Activated T-helper 2 cell treated with anti-CD3 and anti-CD28 coated beads, Interferon-gamma antibody, Interleukin-2, Interleukin-4, amounts not matched to agents 10 μg/mL and 5 μg/mL and 100 μg/mL, durations not matched to agents 14 hours and 24 hours and 36 hours (primary cell): ENCODE measurements around the gene RIN3. TPM values are rescaled to one million over a fixed set of nuclear protein-coding genes. Genes with fewer than 3 reads are reported as not detected.
A peak's percentile ranks its signal among the peaks of the same experiment; 100 is the strongest.

ENCODE experiments used
- DNase-seq: peaks from one replicate; pipeline ENCODE4 v3.0.0; 2021; ENCODE audit warnings: low spot score
- H3K27ac Mint-ChIP-seq: one replicate; pipeline ENCODE4 v1.8.0; 2021; ENCODE audit warnings: mixed read lengths
- H3K27me3 Mint-ChIP-seq: one replicate; pipeline ENCODE4 v1.8.0; 2021; ENCODE audit warnings: low read depth, mixed read lengths
- H3K36me3 Mint-ChIP-seq: one replicate; pipeline ENCODE4 v1.8.0; 2021; ENCODE audit warnings: low read depth, mixed read lengths
- H3K4me1 Mint-ChIP-seq: one replicate; pipeline ENCODE4 v1.8.0; 2021; ENCODE audit warnings: low read depth, mixed read lengths
- H3K4me3 Mint-ChIP-seq: one replicate; pipeline ENCODE4 v1.8.0; 2021; ENCODE audit warnings: low read depth, mild to moderate bottlenecking, moderate library complexity, mixed read lengths
- H3K9me3 Mint-ChIP-seq: one replicate; pipeline ENCODE4 v1.8.0; 2021; ENCODE audit warnings: mixed read lengths
- intact Hi-C: fragments of 100-400 bp; cut with micrococcal nuclease; formaldehyde crosslinking; loops from one replicate; pipeline ENCODE4 v1.15.1; 2023
- total RNA-seq: library from RNA; stranded (reverse); gene quantifications from 2 replicates; pipeline ENCODE4 v1.2.3, GENCODE V29; 2022

Gene RIN3
- total RNA-seq, 1 donor from 2014 or later = 21.1 TPM

DNA sequence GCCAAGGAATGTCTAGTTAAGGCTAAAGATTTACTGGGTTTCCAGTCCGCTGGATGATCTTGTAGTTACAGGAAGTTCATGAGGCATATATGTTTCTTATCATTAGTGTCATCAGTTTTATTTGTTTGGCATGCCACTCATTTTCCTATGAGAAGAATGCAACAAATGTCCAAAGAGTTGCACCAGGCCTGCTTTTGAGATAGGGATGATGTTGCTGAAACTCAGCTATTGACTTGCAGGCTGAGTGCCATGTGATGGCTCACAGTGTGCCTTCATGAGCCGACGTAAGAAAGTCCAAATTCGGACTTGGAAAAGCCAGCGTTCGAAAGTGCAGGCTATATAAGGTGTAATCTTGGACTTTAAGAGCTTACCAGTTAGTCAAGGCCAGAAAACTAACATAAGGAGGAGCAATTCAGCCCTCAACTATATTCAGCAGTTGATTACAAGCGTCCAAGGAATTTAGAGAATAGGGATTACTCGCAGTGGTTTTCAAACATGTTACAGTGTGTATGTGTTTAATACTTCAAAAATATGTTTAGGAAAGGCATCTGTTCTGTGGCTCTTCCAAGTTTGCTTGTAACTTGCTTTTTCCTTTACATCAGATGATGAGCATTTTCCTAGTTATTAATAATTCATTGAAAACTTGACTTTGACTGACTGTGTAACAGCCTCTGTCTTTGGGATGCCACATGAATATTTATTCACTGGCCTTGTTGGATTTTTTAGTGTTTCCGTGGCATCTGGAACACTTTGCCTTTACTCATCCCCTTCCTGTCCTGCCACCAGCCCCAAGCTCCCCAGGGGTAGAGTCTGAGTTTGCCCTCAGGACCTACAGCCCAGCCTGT, 133.6 kb downstream of the RIN3 start:
- Mint-ChIP-seq H3K27me3 (no peaks in the 10 kb centered on the region), H3K4me3 (no peak overlapping the region), H3K27ac (peak overlapping the region; percentile 43), H3K4me1 (peaks cover 56% of the 10 kb centered on the region), H3K36me3 (peaks cover 20% of the 10 kb centered on the region), H3K9me3 (peaks cover 6% of the 10 kb centered on the region)
- DNase-seq = no peak
- intact Hi-C loops = no loop called here

DNA sequence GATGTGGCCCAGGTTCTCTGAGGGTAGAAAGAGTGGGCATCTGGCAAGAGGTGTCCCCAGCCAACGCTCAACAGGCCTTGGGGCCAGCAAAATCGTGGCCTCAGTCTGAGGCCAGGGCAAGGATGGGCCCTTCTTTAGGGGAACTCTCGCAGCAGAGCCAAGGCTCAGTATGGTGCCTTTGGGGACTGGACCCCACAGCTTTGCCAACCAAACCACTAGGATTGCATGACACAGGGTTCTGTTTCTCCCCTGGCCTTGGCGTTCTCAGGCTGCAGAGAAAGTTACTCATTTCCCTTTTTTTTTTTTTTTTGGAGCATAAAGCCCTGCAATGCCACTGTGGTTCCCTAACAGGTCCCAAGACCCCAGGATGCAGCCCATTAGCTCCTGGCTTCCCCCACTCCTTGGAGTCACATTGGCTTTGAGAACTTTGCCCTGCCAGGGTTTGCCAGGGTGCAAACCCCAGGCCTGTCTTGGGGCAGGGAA, 134.3 kb downstream of the RIN3 start:
- peaks cover 6% of the 10 kb centered on the region for H3K9me3 Mint-ChIP-seq
- H3K36me3 Mint-ChIP-seq = peaks cover 24% of the 10 kb centered on the region
- no peak overlapping the region for H3K4me3 Mint-ChIP-seq
- intact Hi-C loops = no loop called here
- H3K27ac Mint-ChIP-seq = no peak overlapping the region
- H3K27me3 Mint-ChIP-seq = no peaks in the 10 kb centered on the region
- DNase-seq = no peak
- peaks cover 59% of the 10 kb centered on the region for H3K4me1 Mint-ChIP-seq

DNA sequence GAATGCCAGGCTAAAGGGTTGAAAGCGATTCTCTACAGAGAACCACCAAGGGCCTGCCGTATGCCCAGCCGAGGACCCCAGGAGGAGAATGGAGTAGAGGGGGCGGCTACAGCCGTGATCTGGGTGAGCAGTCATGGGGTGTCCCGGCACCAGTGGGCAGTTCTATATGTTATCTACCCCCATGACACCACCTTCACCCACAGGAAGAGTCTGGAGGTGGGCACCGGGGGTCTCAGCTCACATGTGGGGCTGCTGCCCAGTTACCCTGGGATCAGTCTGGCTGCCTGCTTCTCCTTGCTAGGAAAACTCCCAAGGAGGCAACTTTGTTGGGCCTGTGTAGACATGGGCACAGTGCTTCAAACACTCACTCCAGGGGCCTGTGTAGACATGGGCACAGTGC, 135.5 kb downstream of the RIN3 start:
- intact Hi-C loops = no loop called here
- peaks cover 29% of the 10 kb centered on the region for H3K36me3 Mint-ChIP-seq
- H3K27ac Mint-ChIP-seq = no peak overlapping the region
- H3K4me1 Mint-ChIP-seq = peaks cover 66% of the 10 kb centered on the region
- DNase-seq = no peak
- no peaks in the 10 kb centered on the region for H3K27me3 Mint-ChIP-seq
- no peak overlapping the region for H3K4me3 Mint-ChIP-seq
- peaks cover 6% of the 10 kb centered on the region for H3K9me3 Mint-ChIP-seq

DNA sequence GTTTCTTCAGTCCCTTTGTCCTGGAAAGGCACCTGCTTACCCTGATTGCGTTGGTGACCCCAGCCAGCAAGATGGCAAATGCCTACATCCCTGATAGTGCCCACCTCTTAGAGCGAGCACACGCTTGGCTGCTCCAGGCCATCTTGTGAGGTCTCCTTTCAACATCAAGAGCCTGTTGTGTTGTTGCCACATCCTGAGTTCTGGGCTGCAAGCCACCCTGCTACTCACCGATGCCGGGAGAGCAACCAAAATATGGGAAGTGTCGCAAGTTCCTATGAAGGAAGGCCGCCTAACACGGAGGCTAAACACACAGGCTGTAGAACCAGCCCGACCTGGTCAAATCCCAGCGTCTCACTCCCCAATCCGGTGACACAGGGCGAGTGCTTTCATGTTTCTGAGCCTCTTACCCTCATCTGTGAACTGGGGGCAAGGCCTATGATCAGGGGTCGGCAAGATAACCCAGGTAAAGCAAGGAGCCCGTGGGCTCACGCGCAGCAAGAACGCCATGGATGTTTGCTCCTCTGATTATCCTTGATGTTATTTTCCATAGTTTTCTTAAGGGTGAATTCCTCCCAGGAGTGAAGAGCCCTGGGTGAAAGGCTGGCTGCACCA, 136.5 kb downstream of the RIN3 start:
- Mint-ChIP-seq H3K27ac (peak overlapping the region; percentile 95), H3K36me3 (peaks cover 27% of the 10 kb centered on the region), H3K4me3 (no peak overlapping the region), H3K27me3 (no peaks in the 10 kb centered on the region), H3K4me1 (peaks cover 70% of the 10 kb centered on the region), H3K9me3 (peaks cover 5% of the 10 kb centered on the region)
- intact Hi-C loops = loop anchor here (2.0 kb wide), 1 partner anchor 35 kb away; no protein-coding TSS in a partner anchor
- no peak for DNase-seq

DNA sequence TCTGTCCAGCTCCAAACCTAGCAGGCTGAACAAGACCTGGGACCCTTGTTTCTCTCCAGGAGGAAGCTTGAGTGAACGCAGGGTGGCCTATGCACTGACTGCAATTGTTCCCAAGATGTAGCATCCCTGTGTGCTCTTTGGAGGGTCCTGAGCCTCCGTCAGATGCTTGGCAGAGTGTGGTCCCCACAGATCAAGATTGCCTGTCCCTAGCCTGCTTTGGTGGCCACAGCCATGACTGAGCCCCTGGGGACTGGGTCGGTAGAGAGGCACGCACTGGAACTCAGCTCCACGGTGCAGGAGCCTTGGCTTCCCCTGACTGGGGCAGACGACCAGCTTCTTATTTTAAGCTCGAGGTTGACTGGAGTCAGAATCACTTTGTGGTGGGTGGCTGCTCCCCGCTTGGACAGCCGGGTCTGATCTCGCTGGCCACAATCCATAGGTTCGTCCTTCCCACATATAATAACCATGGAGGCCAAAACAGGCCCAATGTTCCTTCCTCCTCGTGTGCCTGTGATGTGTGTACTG, 137.1 kb downstream of the RIN3 start:
- peak overlapping the region; percentile 95 for H3K27ac Mint-ChIP-seq
- no peaks in the 10 kb centered on the region for H3K27me3 Mint-ChIP-seq
- peaks cover 74% of the 10 kb centered on the region for H3K4me1 Mint-ChIP-seq
- H3K36me3 Mint-ChIP-seq = peaks cover 29% of the 10 kb centered on the region
- no peak for DNase-seq
- intact Hi-C loops = loop anchor here (1.0 to 2.0 kb wide), 6 partner anchors 18 to 92 kb away; no protein-coding TSS in a partner anchor
- H3K4me3 Mint-ChIP-seq = peak overlapping the region; percentile 91
- H3K9me3 Mint-ChIP-seq = no peaks in the 10 kb centered on the region

DNA sequence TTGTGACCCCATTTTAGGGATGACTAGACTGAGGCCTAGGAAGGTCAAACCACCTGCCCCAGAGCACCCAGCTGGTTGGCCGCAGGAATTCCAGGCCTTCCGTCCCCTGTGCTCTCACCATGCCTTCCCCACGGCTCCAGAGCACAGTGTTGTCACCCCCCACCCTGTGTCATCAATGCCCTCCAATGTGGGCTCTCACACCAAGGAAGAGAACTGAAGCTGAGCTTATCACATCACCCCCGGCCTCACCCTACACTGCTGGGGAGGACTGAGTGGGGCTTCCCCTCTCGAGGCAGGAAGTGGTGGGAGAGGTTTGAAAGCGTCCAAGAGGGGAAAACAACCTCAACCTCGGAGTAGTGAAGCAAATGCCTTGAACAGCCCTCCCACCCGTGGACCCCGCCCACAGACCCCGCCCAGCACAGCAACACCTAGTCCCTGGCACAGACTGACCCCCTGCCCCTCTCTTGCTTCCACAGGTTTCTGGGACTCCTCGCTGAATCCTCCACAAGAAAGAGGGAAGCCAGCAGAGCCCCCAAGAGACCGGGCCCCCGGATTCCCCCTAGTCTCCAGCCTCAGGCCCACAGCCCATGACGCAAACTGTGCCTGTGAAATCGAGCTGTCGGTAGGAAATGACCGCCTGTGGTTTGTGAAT, 137.7 kb downstream of the RIN3 start:
- peak; percentile 76 for DNase-seq
- intact Hi-C loops = loop anchor here (1.0 to 2.0 kb wide), 6 partner anchors 17 to 93 kb away; no protein-coding TSS in a partner anchor
- Mint-ChIP-seq H3K9me3 (no peaks in the 10 kb centered on the region), H3K27me3 (no peaks in the 10 kb centered on the region), H3K36me3 (peaks cover 33% of the 10 kb centered on the region), H3K4me3 (peak overlapping the region; percentile 91), H3K27ac (peak overlapping the region; percentile 95), H3K4me1 (peaks cover 76% of the 10 kb centered on the region)

DNA sequence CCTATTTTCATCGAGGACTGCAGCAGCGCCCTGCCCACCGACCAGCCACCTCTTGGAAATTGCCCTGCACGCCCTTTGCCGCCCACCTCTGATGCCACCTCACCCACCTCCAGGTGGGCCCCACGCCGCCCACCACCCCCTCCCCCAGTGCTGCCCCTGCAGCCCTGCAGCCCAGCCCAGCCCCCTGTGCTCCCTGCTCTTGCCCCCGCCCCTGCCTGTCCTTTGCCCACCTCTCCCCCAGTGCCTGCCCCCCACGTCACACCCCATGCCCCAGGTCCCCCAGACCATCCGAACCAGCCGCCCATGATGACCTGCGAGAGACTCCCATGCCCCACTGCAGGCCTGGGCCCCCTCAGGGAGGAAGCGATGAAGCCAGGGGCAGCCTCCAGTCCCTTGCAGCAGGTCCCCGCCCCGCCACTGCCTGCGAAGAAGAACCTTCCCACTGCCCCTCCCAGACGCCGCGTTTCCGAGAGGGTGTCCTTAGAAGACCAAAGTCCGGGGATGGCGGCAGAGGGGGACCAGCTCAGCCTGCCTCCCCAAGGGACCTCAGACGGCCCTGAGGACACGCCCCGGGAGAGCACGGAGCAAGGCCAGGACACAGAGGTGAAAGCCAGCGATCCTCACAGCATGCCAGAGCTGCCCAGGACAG, 138.3 kb downstream of the RIN3 start:
- Mint-ChIP-seq H3K36me3 (peaks cover 35% of the 10 kb centered on the region), H3K9me3 (no peaks in the 10 kb centered on the region), H3K27ac (peak overlapping the region; percentile 95), H3K4me1 (peaks cover 74% of the 10 kb centered on the region), H3K4me3 (peak overlapping the region; percentile 91), H3K27me3 (no peaks in the 10 kb centered on the region)
- intact Hi-C loops = loop anchor here (1.0 to 2.0 kb wide), 6 partner anchors 16 to 94 kb away; no protein-coding TSS in a partner anchor
- DNase-seq = peak; percentile 28

DNA sequence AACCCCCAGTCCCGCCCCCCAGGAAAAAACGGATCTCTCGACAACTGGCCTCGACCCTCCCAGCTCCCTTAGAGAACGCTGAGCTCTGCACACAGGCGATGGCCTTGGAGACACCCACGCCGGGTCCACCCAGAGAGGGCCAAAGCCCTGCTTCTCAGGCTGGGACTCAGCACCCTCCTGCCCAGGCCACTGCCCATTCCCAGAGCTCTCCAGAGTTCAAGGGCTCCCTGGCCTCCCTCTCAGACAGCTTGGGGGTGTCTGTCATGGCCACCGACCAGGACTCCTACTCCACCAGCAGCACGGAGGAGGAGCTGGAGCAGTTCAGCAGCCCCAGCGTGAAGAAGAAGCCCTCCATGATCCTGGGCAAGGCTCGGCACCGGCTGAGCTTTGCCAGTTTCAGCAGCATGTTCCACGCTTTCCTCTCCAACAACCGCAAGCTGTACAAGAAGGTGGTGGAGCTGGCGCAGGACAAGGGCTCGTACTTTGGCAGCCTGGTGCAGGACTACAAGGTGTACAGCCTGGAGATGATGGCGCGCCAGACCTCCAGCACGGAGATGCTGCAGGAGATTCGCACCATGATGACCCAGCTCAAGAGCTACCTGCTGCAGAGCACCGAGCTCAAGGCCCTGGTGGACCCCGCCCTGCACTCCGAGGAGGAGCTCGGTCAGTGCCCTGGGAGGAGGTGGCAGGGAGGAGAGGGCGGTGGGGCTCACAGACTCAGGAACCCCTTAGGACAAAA, 139.0 kb downstream of the RIN3 start:
- Mint-ChIP-seq H3K9me3 (no peaks in the 10 kb centered on the region), H3K27ac (peak overlapping the region; percentile 95), H3K27me3 (no peaks in the 10 kb centered on the region), H3K4me1 (peaks cover 70% of the 10 kb centered on the region), H3K36me3 (peaks cover 40% of the 10 kb centered on the region), H3K4me3 (peak overlapping the region; percentile 91)
- no peak for DNase-seq
- intact Hi-C loops = no loop called here

DNA sequence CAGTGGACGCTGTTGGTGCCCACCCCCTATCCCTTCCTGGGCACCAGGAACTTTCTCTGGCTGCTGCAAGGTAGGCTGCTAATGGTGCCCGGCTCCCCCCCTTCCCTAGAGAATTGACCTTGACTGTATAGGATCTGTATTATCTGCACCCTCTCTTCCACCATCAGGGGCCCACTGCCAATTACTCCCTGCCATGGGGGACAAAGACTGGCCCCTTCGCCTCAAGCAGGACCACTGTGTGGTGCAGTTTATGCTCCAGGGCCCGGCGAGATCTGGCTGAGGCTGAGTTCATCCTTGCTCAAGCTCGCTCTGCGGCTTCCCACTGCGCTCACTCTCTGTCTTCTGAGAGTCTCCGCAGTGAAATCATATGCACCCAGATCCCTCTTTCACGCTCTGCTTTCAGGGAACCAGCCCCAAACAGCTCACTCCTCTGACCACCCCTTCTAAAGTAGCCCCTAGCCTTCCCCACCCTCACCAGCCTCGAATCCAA, 139.6 kb downstream of the RIN3 start:
- Mint-ChIP-seq H3K4me1 (peaks cover 70% of the 10 kb centered on the region), H3K4me3 (peak overlapping the region; percentile 91), H3K9me3 (no peaks in the 10 kb centered on the region), H3K36me3 (peaks cover 45% of the 10 kb centered on the region), H3K27ac (peak overlapping the region; percentile 85), H3K27me3 (no peaks in the 10 kb centered on the region)
- DNase-seq = no peak
- intact Hi-C loops = no loop called here

DNA sequence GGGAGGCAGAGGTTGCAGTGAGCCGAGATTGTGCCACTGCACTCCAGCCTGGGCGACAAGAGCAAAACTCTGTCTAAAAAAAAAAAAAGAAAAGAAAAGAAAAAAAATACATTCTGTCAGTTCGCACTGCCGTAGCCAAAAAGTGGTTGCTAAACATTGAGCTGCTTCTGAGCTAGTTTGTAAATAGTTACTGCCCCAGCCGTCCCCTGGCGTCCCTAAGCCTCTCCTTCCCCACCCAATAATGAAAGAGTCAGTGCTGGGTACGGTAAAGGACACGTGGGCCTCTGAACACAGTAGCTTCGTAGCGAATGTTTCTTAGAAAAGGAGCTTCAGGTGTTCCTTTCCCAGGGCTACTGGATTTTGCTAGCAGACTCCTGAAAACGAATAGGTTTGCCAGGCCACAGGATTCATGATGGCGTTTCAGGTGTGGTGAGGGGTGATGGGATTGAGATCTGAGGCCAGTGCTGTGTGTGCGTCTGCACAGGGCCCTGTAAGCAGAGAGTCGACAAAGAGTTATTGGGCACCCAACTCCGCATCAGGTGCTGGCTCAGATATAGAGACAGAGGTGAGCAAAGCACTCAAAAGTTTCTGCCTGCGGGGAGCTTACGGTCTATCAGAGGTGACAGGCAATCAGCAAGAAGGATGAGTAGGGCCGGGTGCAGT, 140.8 kb downstream of the RIN3 start:
- H3K4me1 Mint-ChIP-seq = peaks cover 65% of the 10 kb centered on the region
- H3K27me3 Mint-ChIP-seq = no peaks in the 10 kb centered on the region
- intact Hi-C loops = no loop called here
- no peak for DNase-seq
- no peak overlapping the region for H3K27ac Mint-ChIP-seq
- H3K4me3 Mint-ChIP-seq = peak overlapping the region; percentile 91
- H3K36me3 Mint-ChIP-seq = peaks cover 55% of the 10 kb centered on the region
- no peaks in the 10 kb centered on the region for H3K9me3 Mint-ChIP-seq

DNA sequence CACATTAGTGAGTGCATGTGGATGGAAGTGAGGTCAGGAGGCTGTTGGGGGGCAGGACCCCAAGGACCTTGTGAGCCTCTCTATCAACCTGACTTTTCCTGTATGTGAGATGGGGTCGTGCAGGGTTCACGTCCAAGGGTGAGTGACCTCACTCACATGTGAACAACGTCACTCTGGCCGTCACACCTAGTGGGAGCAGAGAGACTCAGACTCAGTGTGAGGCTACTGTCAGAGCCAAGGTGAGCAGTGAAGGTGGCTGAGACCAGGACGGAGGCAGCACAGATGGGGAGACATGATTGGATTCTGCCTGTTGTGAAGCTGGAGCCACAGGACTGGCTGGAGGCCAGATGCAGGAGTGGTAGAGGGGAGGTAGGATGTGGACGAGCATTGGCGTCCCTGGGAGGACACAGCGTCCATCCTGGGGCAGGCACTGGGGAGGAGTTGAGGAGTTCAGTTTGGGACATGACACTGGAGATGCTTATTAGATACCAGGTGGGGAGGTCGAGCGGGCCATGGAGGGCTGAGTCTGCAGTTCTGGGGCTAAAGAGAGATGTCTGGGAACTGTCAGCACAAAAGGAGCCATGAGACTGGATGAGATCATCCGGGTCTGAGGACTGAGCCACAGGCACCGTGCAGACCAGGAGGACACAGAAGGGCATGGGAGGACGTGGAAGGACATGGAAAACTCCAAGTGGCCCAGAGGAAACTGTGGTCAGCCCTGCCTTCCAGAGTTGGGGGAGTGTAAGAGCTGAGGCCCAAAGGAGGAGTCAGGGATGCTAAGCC, 142.0 kb downstream of the RIN3 start:
- H3K27me3 Mint-ChIP-seq = no peaks in the 10 kb centered on the region
- H3K4me3 Mint-ChIP-seq = peak overlapping the region; percentile 27
- H3K4me1 Mint-ChIP-seq = peaks cover 56% of the 10 kb centered on the region
- no peaks in the 10 kb centered on the region for H3K9me3 Mint-ChIP-seq
- no peak overlapping the region for H3K27ac Mint-ChIP-seq
- peaks cover 67% of the 10 kb centered on the region for H3K36me3 Mint-ChIP-seq
- DNase-seq = no peak
- intact Hi-C loops = no loop called here
